SU-DHL-6 (cell line): ENCODE measurements around the gene MOB4.

Source experiments
- EZH2phosphoT487 ChIP-seq: fragments of 200-600 bp; sonication (generic), shearing (Covaris generic); conservative IDR thresholded peaks from 2 replicates; pipeline ENCODE4 v1.6.1; 2018; ENCODE audit warnings: mild to moderate bottlenecking, antibody characterized with exemption, low read length, moderate library complexity, mixed read lengths
- TF ChIP-seq, protein P1 (sequence below): fragments of 200-600 bp; sonication (generic); IDR thresholded peaks from one replicate; pipeline ENCODE4 v1.5.1; 2017; ENCODE audit warnings: antibody characterized with exemption, mild to moderate bottlenecking, low read length, moderate library complexity; ENCODE audit not compliant: insufficient read depth, poor library complexity, severe bottlenecking

DNA sequence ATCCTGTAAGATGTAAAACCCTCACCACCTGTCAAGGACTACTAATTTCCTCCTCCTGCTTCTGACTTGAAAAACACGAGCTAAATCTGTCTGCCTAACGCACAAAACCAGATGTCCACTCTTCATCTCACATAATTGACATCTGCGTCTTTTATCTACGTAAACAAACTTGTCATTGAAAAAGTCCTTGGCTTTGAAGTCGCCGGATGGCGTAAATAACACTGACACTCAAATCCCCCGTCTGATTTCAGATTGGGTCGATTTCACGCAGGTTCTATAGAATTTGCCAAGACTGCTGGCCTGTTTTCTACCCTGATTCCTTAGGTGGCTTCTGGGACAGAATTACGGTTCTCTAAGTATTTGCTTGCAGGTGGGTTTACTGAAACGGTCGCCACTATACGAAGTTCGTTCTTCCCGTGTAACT, 539 bp upstream of the MOB4 start:
- TF ChIP-seq, protein P1, sequence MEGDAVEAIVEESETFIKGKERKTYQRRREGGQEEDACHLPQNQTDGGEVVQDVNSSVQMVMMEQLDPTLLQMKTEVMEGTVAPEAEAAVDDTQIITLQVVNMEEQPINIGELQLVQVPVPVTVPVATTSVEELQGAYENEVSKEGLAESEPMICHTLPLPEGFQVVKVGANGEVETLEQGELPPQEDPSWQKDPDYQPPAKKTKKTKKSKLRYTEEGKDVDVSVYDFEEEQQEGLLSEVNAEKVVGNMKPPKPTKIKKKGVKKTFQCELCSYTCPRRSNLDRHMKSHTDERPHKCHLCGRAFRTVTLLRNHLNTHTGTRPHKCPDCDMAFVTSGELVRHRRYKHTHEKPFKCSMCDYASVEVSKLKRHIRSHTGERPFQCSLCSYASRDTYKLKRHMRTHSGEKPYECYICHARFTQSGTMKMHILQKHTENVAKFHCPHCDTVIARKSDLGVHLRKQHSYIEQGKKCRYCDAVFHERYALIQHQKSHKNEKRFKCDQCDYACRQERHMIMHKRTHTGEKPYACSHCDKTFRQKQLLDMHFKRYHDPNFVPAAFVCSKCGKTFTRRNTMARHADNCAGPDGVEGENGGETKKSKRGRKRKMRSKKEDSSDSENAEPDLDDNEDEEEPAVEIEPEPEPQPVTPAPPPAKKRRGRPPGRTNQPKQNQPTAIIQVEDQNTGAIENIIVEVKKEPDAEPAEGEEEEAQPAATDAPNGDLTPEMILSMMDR, result no peak
- TF ChIP-seq EZH2phosphoT487, result no peak
